ENCODE results near the gene AK5. TPM values are rescaled to one million over a fixed set of nuclear protein-coding genes. Genes with fewer than 3 reads are reported as not detected.
"Not testable (repeated sequence)": the region's sequence is repeated elsewhere in the genome, so short reads cannot be mapped to it uniquely, and the experiment has no call there.

Gene AK5
- total RNA-seq, 1 donor from 2014 or later = 3.6 TPM

DNA sequence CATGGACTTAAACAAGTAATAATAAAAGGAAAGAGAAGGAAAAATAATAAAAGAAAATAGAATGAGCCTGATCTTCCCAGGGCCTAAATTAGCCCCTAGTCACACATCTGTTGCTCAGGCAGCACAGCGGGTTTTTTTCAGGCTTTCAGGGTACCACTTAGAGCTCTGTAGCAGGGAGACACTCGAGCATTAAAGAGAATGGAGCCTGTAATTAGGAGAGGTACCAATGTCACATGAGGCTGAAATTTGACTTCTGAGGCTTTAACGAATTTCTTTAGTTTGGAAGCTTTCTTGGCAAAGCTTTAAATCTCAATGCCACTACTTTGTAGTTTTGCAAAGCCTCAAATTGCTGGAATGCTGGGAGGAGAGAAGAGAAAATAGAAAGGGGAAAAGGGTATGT is 116.3 kb downstream of the AK5 start:
- no peak for DNase-seq (ENCODE audit: extremely low read depth, low read depth, low spot score)

DNA sequence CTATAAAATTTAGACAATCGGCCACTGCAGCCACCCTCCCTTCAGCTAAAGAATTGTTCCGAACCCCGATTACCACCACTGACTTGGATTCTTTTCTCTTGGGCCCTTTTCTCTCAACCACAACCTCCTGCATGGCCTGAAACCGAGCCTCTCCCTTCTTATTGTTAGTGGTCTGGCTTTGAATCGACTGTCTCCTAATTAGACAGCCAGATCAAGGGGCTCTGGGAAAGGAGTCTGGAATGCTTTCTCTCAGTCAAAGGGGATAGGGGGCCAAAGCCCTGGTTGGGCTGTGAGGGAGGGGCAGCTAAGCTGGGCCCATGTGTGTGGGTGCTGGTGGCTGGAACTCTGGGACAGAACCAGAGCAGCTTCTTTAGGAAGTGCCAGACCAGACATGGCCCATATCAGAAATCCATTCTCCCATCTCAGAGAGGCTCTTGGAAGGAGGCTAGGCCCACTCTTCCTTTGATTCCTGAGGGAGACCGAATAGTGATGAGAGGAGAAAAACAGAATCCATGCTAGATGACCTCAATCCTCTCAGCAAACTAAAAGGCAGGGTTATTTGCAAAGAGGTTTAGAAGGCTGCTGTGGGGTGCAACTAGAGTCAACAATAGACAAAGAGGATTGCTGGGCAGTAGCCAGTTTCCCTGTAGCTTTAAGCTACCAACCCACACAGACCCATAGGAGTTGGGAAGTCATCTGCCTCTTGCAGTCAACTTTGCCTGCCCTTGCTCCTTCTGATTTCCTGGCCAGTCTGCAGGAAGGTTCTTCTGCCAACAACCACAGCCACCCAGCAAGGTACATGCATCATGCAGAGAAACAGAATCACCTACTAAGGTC is 117.6 kb downstream of the AK5 start:
- no peak for DNase-seq (ENCODE audit: extremely low read depth, low read depth, low spot score)

DNA sequence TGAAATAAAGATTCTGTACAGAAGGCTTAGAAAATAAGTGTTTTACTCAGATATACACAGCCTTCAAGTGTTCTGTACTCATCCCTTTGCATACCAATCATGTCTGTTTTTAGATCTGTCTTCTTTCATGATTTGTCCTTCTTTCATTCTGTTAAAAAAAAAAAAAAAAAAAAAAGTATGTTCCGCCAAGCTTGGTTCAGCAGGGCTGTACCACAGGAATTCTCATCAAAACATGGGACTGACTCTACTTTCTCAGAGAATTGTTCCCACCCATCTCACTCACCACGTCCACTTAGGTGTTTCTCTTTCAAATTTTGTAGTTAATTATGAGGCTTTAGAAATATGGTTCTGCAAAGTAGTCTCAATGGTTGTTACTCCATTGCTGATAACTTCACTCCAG is 119.0 kb downstream of the AK5 start:
- no peak for DNase-seq (ENCODE audit: extremely low read depth, low read depth, low spot score)

DNA sequence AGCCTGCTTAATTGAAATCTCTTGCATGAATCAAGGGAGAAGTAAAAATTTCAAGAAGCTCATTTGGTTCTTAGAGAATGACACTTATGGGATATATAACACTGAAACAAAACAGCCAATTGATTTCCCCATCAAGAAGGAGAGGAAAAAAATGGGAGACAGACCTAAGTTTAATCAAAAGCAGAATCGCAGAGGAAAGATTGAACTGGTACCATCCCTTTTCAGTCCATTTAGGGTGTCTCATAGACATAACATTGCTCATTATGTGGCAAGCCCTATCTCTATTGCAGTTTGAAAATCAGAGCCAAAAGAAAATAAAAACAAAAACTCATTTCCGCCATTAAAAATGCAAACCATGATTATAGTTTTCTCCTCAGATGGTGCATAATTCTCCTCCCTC is 119.6 kb downstream of the AK5 start:
- DNase-seq (ENCODE audit: extremely low read depth, low read depth, low spot score) = no peak

DNA sequence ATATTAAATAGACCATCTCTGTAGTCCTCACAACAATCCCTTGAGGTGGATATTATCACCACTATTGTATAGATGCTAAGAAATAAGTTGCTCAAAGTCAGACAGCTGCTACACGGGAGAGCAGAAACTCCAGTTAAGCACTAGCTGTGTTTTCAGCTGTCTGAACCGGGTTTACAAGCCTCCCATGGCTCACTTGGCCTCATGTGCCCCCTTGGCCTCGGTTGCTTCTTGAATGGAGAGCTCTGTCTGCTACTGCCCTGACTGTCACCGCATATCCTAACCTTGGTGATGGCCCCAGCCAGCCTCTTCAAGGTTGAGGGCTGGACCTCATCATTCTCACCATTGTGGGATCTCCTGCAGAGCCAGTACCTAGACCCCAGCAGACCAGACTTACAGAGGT is 123.4 kb downstream of the AK5 start:
- no peak for DNase-seq (ENCODE audit: extremely low read depth, low read depth, low spot score)

DNA sequence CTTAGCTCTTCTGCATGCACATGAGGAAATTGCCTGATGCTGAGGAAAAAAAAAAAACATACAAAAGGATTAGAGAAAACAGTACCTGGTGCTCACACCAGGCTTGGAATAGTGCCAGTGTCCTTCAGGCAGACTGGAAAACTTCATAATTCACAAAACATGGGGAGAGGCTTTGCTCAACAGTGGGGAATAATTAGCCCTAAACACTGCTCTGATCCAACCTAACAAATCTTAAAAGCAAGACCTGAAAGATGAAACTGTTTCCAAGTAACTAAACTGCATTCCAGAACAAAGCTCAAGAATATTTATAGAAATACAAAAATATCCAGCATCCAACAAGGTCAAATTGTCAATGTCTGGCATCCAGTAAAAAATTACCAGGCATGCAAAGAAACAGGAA is 124.8 kb downstream of the AK5 start:
- DNase-seq (ENCODE audit: extremely low read depth, low read depth, low spot score) = no peak

DNA sequence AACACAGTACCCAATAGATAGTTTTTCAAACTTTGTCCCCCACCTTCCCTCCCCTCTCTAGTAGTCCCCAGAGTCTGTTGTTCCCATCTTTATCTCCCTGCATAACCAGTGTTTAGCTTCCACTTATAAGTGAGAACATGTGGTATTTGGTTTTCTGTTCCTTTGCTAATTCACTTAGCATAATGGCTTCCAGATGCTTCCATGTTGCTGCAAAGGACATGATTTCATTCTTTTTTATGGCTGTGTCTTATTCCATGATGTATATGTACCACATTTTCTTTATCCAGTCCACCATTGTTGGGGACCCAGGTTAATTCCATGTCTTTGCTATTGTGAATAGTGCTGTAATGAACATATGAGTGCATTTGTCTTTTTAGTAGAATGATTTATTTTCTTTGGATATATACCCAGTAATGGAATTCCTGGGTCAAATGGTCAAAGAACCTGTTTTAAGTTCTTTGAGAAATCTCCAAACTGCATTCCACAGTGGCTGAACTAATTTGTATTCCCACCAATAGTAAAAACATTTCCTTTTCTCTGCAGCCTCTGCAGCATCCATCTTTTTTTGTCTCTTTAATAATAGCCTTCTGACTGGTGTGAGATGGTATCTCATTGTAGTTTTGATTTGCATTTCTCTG is 126.0 kb downstream of the AK5 start:
- DNase-seq (ENCODE audit: extremely low read depth, low read depth, low spot score) = no peak

DNA sequence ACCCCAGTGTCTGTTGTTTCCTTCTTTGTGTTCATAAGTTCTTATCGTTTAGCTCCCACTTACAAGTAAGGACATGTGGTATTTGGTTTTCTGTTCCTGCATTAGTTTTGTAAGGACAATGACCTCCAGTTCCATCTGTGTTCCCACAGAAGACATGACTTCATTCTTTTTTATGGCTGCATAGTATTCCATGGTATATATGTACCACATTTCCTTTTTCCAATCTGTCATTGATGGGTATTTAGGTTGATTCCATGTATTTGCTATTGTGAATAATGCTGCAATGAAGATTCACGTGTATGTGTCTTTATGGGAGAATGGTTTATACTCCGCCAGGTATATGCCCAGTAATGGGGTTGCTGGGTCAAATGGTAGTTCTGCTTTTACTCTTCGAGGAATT is 127.1 kb downstream of the AK5 start:
- not testable (repeated sequence) for DNase-seq (ENCODE audit: extremely low read depth, low read depth, low spot score)

DNA sequence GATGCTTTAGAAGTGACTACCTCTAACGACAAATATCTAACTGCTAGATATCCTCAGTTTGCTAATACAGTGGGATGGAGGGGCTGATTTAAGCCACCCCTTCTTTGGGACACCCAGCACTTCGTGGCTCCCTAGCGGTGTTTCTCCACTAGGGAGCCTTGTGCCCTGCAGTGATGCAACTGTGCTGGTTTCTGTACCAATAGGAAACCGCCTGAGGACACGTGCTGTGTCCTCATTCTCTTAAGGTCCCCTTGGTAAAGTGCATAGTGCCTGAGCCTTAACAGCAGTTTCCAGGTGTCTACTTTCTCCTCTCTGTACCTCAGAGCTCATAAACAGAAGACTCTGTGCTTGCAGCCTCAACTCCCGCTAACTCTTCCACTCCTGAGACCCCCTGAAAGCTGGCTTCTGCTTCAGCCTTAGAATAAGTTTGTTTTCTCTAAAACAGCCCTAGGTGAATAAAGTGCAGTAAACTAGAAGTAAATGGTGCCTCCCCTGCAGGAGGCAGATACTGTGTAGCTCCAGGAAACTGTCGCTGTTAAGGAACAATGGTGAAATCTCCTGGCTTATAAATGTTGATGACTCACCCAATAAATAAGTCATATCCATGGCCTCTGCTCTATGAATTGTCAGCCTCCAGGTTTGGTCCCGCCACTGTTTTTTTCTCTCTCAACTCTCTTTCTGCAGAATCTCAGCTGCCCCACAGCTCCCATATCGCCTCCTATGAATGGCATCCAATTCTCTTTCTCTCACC is 130.4 kb downstream of the AK5 start:
- peak; percentile 42 for DNase-seq (ENCODE audit: extremely low read depth, low read depth, low spot score)

DNA sequence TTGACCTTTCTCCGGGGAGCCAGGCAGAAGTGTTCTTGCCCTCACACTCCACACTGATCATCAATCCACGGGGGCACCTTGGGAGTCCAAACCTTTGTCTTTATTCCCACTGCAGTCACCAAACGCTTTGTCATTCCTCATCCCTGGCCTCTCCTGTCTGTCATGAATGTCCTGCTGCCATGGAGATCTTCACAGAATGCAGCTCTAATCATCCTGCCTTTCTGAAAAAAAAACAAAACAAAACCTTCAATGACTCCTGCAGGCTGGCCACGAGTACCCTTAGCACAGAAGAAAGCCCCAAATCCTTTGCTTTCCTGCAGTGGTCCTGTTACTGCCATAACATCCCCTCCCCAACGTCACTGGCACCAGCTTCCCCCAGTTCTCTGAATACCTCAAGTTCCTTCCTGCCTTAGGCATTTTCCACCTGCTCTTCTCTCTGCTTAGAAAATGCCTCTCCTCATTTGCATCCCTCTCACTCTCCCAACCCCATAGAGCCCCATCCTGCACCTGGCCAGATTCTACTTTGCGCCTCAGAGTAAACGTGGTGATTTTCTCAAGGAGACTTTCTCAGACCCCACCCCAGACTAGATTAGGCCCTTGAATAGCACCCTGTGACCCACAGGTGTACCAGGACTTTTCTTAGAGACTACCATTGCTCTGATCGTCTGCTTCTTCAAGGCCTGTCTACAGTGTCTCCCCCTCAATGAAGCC is 131.2 kb downstream of the AK5 start:
- DNase-seq (ENCODE audit: extremely low read depth, low read depth, low spot score) = no peak

DNA sequence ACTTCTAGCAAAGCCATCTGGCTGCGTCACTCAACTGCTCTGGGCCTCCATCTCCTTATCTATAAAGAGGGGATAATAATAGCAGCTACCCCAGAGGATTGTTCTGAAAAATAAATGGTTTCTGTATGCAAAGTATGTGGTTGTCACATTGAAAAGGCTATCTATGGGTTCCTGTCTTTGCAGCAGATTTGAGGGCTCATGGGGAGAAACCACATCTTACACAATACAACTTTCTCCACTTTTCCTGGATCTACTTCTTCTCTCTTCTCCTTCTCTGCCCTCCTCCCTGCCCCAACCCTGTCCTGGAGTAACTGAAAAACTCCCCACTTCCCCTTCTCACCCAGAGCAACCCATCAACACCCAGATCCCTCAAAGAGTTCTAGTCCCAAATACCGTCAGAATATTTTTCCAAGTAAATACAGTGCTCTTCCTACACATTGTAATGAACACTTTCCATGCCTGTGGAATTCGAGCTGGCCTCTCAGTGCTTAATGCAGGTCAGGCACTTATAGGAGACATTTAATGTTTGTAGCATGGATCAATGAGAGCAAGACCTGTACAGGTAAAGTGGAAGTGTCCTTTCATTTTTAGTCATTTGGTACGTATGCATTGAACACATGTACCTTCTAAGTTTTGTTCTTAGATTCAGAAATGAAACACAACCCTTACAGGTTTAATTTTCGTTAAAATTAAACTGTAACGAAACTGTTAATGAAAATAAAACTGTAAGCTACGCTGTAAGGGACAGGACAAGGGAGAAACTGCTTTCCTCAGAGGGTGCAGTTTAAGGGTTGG is 131.9 kb downstream of the AK5 start:
- no peak for DNase-seq (ENCODE audit: extremely low read depth, low read depth, low spot score)

DNA sequence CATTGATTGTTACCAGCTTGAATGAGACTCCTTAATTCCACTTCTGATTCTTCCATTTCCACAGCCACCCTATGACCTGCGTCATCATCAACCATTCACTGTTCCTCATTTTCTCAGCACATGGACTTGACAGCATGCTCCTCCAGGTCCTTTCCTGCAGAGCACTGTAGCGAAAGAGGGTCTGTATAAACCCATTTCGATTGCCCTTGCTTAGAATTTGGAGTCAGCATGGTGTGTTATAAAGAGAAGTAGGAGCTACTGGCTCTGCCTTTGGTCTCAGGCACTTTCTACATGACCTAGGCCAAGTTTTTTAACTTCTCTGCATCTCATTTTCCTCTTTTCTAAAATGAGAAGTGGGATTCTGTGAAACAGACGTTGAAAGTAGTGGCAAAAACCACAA is 133.8 kb downstream of the AK5 start:
- no peak for DNase-seq (ENCODE audit: extremely low read depth, low read depth, low spot score)

DNA sequence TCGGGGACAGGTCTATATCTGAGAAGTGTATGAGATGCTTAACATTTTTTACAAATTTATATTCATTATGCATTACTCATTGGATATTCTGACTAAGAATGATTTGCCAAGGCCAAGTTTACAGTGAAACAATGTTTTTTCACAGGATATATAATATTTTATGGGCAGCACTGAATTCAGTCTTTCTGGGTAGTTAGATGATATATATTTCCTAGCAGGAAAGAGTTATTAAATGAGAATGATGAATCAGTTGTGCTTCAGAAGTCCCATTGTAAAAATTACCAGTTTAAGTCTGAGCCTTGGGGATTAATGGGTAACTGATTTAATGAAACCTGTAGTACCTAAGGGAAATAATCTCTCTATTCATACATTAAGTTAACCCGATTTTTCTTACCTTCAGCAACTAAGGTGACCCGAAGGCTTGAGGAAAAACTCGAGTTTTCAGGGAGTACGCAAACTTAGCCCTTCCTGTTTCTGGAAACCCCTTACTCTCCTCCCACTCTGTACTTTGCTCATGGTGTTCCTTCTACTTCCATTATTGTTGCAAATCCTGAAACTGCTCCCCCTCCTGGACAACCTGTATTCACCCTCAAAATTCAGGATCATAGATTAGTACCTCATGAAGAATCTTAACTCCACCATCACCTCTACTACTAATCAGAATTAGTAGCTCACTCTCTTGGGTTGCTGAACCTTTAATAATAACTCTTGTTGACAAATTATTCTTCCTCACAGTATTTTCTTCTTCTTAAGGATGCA is 135.1 kb downstream of the AK5 start:
- no peak for DNase-seq (ENCODE audit: extremely low read depth, low read depth, low spot score)

DNA sequence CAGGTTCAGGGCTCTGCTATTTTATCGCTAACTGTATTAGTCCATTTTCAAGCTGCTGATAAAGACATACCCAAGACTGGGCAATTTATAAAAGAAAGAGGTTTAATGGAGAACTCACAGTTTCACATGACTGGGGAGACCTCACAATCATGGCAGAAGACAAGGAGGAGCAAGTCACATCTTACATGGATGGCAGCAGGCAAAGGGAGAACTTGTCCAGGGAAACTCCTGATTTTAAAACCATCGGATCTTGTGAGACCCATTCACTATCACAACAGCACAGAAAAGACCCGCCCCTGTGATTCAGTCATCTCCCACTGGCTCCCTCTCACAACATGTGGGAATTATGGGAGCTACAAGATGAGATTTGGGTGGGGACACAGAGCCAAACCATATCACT is 136.2 kb downstream of the AK5 start:
- not testable (repeated sequence) for DNase-seq (ENCODE audit: extremely low read depth, low read depth, low spot score)

DNA sequence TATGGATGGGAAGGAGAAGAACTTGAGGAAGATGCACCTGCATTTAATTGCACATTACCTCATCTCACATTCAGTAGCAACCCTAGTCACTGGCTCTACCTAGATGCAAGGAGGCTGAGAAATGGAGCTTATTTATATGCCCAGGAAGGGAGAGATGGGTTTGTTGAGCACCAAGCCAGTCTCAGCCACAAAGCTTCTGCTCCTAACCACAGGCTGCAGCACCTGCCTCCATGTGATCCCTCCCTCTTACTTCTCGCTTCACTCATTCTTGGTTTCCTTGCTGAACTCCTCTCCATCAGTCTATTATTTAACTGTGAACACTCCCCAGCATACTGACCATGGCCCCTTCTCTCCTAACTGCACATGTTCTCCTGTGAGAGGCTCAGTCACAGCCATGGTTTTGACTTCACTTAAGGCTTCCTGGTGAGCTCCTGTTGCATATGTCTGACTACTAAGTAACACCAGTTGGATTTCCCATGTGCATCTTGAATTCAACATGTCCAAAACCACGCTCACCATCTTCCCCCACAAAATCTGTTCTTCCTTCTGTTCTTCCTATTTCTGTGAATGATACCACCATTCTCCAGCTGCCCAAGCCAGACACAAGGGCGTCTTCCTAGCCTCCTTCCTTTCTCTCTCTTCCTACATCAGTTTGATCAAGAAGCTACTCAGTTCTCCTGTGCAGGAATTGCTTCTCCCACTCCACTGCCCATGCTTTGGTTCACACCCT is 139.8 kb downstream of the AK5 start:
- no peak for DNase-seq (ENCODE audit: extremely low read depth, low read depth, low spot score)

DNA sequence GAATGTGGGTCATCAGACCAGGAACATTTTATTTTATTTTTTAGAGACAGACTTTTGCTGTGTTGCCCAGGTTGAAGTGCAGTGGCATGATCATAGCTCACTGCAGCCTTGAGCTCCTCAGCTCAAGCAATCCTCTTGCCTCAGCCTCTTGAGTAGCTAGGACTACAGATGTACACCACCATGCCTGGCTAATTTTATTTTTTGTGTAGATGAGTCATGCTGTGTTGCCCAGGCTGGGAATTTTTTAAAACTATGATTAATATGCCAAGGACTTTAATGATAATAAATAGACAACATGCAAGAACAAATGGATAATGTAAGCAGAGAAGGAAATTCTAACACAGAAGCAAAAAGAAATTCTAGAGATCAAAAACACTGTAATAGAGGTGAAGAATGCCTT is 142.4 kb downstream of the AK5 start:
- no peak for DNase-seq (ENCODE audit: extremely low read depth, low read depth, low spot score)

DNA sequence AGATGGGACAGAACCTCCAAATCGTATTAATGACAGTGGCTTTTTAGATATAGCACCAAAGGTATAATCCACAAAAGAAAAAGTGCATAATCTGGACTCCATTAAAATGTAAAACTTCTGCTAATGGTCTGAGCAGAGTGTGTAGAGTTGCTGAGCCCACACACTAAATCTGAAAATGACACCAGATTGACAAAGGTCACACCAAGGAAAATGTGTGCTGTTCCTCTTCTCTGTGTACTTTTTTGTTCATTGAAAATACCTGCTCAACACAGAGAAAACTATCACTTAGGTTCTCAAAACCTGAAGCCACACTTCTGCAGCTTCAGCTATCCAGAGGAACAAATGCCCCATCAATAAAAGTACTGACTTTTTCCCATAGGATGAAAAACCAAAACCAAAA is 146.2 kb downstream of the AK5 start:
- no peak for DNase-seq (ENCODE audit: extremely low read depth, low read depth, low spot score)

DNA sequence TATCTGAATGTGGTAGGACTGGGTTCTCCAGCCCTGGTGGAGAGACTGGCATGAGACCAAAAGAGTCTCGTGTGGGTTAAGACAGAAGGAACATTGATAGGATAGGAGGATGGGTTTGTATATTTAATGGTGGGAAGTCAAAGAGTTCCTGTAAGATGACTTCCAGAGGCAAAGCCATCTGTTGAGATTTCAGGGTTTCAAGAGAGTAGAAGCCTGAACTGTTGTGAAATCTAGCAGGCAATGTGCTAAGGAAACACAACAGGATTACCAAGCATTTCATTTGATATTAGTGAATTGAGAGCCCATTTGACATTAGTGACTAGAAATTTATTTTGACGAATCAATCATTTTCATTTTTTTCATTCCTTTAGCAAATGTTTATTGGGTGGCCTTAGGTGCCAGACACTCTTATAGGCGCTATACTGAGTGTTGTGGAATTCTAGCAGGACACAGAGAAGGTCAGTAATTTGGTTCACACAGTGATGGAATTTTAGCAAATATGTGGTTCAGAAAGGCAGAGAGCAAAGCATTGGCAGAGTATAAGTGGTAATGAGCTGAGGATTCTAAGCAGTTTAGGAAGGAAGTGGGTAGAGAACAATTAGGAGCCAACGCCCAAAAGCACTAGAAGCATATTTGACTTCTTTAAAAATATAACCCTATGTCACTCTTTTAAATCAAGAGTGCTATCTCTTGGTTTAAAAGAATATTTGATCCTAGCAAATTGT is 149.3 kb downstream of the AK5 start:
- DNase-seq (ENCODE audit: extremely low read depth, low read depth, low spot score) = no peak
